ENCODE results near the gene IGFL1. TPM values are rescaled to one million over a fixed set of nuclear protein-coding genes. Genes with fewer than 3 reads are reported as not detected.

Gene IGFL1
- not detected in 2 replicates for total RNA-seq

DNA sequence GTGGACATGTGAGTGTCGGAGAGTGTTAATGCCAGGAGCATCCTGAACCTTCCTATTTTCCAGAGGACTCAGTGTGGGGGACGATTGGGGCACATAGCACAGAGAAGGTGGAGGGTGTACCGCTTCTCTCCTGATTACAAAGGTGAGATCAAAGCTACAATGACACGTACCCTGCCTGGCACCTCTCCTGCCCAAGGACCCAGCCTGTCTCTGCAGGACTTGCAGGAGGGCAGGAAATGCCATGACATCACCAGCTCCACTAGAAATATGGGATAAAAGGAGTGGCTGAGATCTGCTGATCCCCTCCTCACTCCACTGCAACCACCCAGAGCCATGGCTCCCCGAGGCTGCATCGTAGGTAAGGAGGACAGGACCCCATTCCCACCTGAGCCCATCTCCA lies at the start of gene IGFL1:
TSS of gene IGFL1 (plus strand) at position 301 of the 400 bp plus-strand sequence. CDS start at position 334, 33 bp downstream.

Other genes with a start within 250 kb of the IGFL1 start
- 5.3 and 5.9 TPM in 2 replicates for gene CCDC61, start 234.3 kb upstream of the IGFL1 start, total RNA-seq
- not detected in 2 replicates for gene PGLYRP1, start 206.7 kb upstream of the IGFL1 start, total RNA-seq
- 0.09 TPM in 1 of 2 replicates, not detected in the other for gene IGFL4, start 188.7 kb upstream of the IGFL1 start, total RNA-seq
- gene IGFL3, start 105.1 kb upstream of the IGFL1 start, total RNA-seq: 0.55 and 2.4 TPM in 2 replicates
- 0.05 and 0.59 TPM in 2 replicates for gene IGFL2, start 81.5 kb upstream of the IGFL1 start, total RNA-seq
- 2.4 and 6.5 TPM in 2 replicates for gene HIF3A, start 67.3 kb downstream of the IGFL1 start, total RNA-seq
- gene PPP5C, start 117.3 kb downstream of the IGFL1 start, total RNA-seq: 35.3 and 57.0 TPM in 2 replicates
- 25.0 and 30.0 TPM in 2 replicates for gene CCDC8, start 183.8 kb downstream of the IGFL1 start, total RNA-seq
- gene PNMA8C, start 199.2 kb downstream of the IGFL1 start, total RNA-seq: 0.09 and 0.30 TPM in 2 replicates
- 2.8 and 16.3 TPM in 2 replicates for gene PNMA8A, start 241.8 kb downstream of the IGFL1 start, total RNA-seq

Measured in smooth muscle cell of the umbilical artery (primary cell).